Kidney (tissue), 14 donors: ENCODE measurements around the gene CARNS1. TPM values are rescaled to one million over a fixed set of nuclear protein-coding genes. Genes with fewer than 3 reads are reported as not detected.
"Not testable (repeated sequence)": the region's sequence is repeated elsewhere in the genome, so short reads cannot be mapped to it uniquely, and the experiment has no call there.

ENCODE experiments used
- DNase-seq, 5 donors: peaks; one replicate each; pipeline ENCODE4 v3.0.0-alpha.2; 2013 to 2020
- FAIRE-seq: peaks from 2 replicates; lab custom pipeline; 2012; peaks lifted over from hg19 to GRCh38; lab: Jason Lieb, UNC
- H3K27ac ChIP-seq, 2 donors: one replicate each; pipeline ENCODE4 v1.7.0; 2013; ENCODE audit warnings: low read depth in 2 of 2, low read length in 2 of 2, inconsistent platforms in 1 of 2
- H3K27me3 ChIP-seq: one replicate; pipeline ENCODE4 v1.7.1; 2013; ENCODE audit warnings: low read length, inconsistent platforms; ENCODE audit not compliant: control insufficient read depth, insufficient read depth
- H3K36me3 ChIP-seq, 3 donors: one replicate each; pipeline versions ENCODE4 v1.7.0 to v1.7.1; 2013; ENCODE audit warnings: low read length in 3 of 3, control low read depth in 1 of 3, inconsistent platforms in 1 of 3; ENCODE audit not compliant: insufficient read depth in 3 of 3, control insufficient read depth in 2 of 3
- H3K4me1 ChIP-seq, 3 donors: one replicate each; pipeline versions ENCODE4 v1.7.0 to v1.7.1; 2013; ENCODE audit warnings: low read length in 3 of 3, inconsistent platforms in 1 of 3, low read depth in 1 of 3; ENCODE audit not compliant: control insufficient read depth in 2 of 3, insufficient read depth in 2 of 3
- H3K4me3 ChIP-seq, 3 donors: one replicate each; pipeline versions ENCODE4 v1.7.0 to v1.8.1; 2013; ENCODE audit warnings: low read length in 3 of 3, control low read depth in 1 of 3, inconsistent platforms in 1 of 3
- H3K9ac ChIP-seq, 3 donors: one replicate each; pipeline versions ENCODE4 v1.7.0 to v1.7.1; 2013; ENCODE audit warnings: low read length in 3 of 3, control low read depth in 1 of 3, inconsistent platforms in 1 of 3
- H3K9me3 ChIP-seq, 3 donors: one replicate each; pipeline versions ENCODE4 v1.7.0 to v1.7.1; 2013; ENCODE audit warnings: low read length in 3 of 3, control low read depth in 1 of 3, inconsistent platforms in 1 of 3; ENCODE audit not compliant: control insufficient read depth in 2 of 3, insufficient read depth in 1 of 3
- intact Hi-C: fragments of 100-400 bp; cut with DNase I; formaldehyde crosslinking; loops from one replicate; pipeline ENCODE4 v1.11.1; 2022
- polyA plus RNA-seq: library from polyadenylated mRNA; stranded (reverse); fragments of 350-450 nt; fragmentation: Illumina TruSeq; extraction: RNeasy Lipid Tissue Mini Kit (QIAGEN cat#74804); gene quantifications from one replicate; pipeline ENCODE4 v1.2.3, GENCODE V29; 2014; ENCODE audit warnings: low read depth, low replicate concordance; ENCODE audit not compliant: insufficient read depth
- total RNA-seq: library from RNA; stranded (reverse); fragmentation: NEBNext Ultra II Directional; extraction: Animal tissue kit (Norgen Biotek cat#: 25700); gene quantifications from one replicate; pipeline ENCODE4 v1.2.1, GENCODE V29; 2021
- TF ChIP-seq, protein P1 (sequence below): IDR thresholded peaks from 3 replicates; pipeline ENCODE4 v1.5.1; 2012; ENCODE audit warnings: mild to moderate bottlenecking, moderate library complexity, borderline replicate concordance; ENCODE audit not compliant: insufficient read depth; ENCODE audit errors: extremely low read depth
- donor health status: control.
- donor health status: control.
- donor health status: control.
- donor health status: control.
- donor health status: control.
- donor health status: DM: yes; HTN: yes; CAD: no.
- donor health status: Normal renal cell carcinoma (clear cell type).

Gene CARNS1
- total and polyA plus RNA-seq, 2 donors from 2014 or later: 0.80 to 1.7 TPM

DNA sequence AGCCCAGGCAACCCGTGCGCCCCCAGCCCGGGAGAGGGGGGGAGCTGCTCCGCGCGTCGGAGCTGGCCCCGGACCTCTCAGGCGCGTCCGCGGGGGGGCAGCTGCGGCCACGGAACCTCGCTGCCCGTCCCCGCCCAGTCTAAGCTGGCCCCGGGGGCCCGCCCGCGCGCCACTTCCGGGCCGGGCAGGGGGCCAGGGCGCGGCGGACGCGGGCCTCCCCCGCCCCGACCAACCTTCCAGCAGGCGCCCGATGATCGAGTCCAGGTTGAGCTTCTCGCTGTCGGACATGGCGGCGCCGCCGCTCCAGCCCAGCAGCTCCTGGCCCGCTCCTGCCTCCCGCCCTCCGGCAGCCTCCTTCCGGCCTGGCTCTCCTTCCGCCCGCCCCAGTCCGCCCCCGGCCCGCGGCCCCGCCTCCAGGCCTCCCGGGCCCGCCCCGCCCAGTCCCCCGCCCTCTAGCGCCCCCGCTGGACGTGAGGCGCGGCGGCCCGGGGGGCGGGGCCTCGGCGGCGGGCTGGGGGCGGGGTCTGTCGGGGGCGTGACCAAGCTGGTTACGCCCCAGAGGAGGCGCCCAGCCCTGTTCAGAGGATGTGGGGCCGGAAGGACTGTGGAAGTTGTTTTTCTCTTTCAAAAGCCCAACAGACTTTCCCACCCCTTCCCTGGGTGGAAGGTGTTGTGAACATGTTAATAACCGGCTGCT, 13.8 kb upstream of the CARNS1 start, which contains the start of gene PPP1CA:
Gene PPP1CA, minus strand, starts transcription at position 364 of the 697 bp plus-strand sequence. Its CDS starts 76 bp downstream, at position 288.
- H3K9me3 ChIP-seq: no peaks in the 10 kb centered on the region
- peak within 1 kb of the TSS; percentile 39 to 92 (median 90) for H3K9ac ChIP-seq
- H3K4me1 ChIP-seq: peaks cover 0 to 15% (median 5%) of the 10 kb centered on the region in 3 donors
- H3K27ac ChIP-seq: peak within 1 kb of the TSS; percentile 78 to 88
- H3K4me3 ChIP-seq: peak within 1 kb of the TSS; percentile 61 to 83 (median 71)
- intact Hi-C loops: no loop called here
- DNase-seq (peak; percentile 94 to 97 (median 96)), FAIRE-seq (no peak)
- no peaks in the 10 kb centered on the region for H3K27me3 ChIP-seq
- peaks cover 0 to 19% (median 2%) of the 10 kb centered on the region in 3 donors for H3K36me3 ChIP-seq
- TF ChIP-seq, protein P1, sequence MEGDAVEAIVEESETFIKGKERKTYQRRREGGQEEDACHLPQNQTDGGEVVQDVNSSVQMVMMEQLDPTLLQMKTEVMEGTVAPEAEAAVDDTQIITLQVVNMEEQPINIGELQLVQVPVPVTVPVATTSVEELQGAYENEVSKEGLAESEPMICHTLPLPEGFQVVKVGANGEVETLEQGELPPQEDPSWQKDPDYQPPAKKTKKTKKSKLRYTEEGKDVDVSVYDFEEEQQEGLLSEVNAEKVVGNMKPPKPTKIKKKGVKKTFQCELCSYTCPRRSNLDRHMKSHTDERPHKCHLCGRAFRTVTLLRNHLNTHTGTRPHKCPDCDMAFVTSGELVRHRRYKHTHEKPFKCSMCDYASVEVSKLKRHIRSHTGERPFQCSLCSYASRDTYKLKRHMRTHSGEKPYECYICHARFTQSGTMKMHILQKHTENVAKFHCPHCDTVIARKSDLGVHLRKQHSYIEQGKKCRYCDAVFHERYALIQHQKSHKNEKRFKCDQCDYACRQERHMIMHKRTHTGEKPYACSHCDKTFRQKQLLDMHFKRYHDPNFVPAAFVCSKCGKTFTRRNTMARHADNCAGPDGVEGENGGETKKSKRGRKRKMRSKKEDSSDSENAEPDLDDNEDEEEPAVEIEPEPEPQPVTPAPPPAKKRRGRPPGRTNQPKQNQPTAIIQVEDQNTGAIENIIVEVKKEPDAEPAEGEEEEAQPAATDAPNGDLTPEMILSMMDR: peak; percentile 19

DNA sequence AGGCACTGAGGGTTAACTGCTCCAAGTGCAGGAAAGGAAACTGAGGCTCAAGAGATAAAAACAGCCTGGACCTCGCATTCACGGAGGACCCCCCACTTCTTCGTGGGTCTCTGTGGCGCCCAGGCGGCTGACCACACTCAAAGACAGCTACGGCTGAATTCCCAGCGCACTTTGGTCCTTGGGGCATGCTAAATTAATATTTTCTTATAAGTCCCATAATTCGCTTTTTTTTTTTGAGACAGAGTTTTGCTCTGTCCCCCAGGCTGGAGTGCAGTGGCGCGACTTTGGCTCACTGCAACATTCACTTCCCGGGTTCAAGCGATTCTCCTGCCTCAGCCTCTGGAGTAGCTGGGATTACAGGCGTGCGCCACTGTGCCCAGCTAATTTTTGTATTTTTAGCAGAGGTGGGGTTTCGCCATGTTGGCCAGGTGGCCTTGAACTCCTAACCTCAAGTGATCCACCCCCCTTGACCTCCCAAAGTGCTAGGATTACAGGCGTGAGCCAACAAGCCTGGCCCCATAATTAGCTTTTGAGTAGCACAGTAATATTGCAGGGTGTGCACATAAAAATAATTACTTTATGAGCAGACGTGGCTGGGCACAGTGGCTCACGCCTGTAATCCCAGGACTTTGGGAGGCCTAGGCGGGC, 13.2 kb upstream of the CARNS1 start:
- H3K4me3 ChIP-seq: peak overlapping the region; percentile 60 to 70 (median 61)
- H3K9me3 ChIP-seq, DNase-seq, FAIRE-seq, H3K27me3 ChIP-seq, intact Hi-C loops: not testable (repeated sequence)
- peaks cover 0 to 15% (median 5%) of the 10 kb centered on the region in 3 donors for H3K4me1 ChIP-seq
- peaks cover 0 to 17% (median 2%) of the 10 kb centered on the region in 3 donors for H3K36me3 ChIP-seq
- H3K9ac ChIP-seq: peak overlapping the region in 2 of 3 donors; percentile 39 to 65
- peak overlapping the region; percentile 11 to 78 for H3K27ac ChIP-seq

DNA sequence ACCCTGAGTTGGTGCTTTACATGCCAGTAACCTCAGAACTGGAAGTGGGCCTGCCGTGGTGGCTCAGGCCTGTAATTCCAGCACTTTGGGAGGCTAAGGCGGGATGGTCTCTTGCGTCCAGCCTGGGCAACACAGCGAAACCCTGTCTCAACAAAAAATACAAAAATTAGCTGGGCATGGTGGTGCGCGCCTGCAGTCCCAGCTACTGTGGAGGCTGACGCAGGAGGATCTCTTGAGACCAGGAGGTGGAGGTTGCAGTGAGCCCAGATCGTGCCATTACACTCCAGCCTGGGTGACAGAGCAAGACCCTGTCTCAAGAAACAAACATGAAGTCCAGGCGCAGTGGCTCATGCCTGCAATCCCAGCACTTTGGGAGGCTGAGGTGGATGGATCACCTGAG, 12.4 kb upstream of the CARNS1 start:
- DNase-seq, intact Hi-C loops, H3K9me3 ChIP-seq, H3K9ac ChIP-seq, H3K27me3 ChIP-seq, FAIRE-seq, H3K27ac ChIP-seq, H3K4me3 ChIP-seq, H3K36me3 ChIP-seq: not testable (repeated sequence)
- peaks cover 0 to 15% (median 5%) of the 10 kb centered on the region in 3 donors for H3K4me1 ChIP-seq

DNA sequence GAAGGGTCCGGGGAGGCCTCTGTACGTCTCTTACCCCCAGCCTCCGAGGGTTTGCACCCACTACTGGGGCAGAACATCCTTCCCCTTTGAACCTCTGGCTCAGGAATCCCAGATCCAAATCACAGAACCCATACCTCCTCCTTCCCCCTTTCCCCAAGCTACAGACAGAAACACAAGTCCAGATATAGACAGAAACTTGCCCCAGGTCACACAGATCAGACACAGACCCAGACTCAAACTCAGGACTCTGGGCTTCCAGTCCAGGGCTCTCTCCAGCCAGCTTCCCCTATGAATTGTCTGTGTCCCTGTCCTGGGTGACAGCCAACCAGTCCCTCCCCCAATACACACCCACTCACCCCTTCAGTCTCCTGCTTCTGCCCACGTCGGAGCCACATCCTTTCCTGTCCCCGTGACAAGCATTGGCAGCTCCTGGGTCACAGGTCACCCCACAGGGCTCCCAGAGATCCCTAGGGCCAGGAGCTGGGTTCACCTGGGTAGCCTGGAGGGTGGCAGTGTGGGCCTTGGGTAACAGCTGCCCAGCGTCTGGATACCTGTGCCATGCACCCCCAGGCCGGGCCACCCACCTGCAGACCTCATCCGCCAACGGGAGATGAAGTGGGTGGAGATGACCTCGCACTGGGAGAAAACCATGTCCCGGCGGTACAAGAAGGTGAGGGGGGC, 10.8 kb upstream of the CARNS1 start:
- H3K9ac ChIP-seq: no peak overlapping the region
- FAIRE-seq: no peak

More for the DNA sequence above, 10.8 kb upstream of the CARNS1 start:
- Histone ChIP-seq H3K4me1 (peaks cover 0 to 11% (median 5%) of the 10 kb centered on the region in 3 donors), H3K9me3 (no peaks in the 10 kb centered on the region), H3K4me3 (no peak overlapping the region), H3K27ac (no peak overlapping the region), H3K27me3 (no peaks in the 10 kb centered on the region), H3K36me3 (no peaks in the 10 kb centered on the region)
- intact Hi-C loops: no loop called here
- TF ChIP-seq, protein P1: no peak
- peak in 1 of 5 donors; percentile 80 for DNase-seq
